ENCODE results near the gene SLC35F4.

DNA sequence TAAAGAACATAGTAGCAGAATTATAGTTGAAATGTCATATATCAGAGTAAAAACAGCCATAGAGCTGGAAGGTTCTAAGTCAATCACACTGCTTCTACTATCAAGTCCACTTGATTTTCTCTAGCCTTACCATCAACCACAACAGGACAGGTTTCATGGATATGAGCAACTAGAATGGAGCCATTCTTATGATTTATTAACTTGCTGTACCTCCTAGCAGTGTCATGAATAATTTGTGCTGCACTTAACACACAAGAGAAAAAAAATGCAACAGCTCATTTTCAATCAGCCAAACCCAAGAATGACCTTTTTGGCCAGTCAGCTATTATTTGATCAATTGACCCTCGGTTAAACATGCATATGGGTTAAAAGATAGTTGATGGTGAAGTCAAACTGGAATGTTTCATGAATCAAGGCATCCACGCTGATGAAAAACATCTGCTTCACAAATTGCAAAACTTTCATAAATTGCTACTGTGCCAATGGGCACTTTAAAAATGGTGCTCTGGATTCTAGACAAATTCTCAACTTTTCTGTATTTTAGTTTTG lies 316.8 kb downstream of the SLC35F4 start:
- TF ChIP-seq, protein P1, sequence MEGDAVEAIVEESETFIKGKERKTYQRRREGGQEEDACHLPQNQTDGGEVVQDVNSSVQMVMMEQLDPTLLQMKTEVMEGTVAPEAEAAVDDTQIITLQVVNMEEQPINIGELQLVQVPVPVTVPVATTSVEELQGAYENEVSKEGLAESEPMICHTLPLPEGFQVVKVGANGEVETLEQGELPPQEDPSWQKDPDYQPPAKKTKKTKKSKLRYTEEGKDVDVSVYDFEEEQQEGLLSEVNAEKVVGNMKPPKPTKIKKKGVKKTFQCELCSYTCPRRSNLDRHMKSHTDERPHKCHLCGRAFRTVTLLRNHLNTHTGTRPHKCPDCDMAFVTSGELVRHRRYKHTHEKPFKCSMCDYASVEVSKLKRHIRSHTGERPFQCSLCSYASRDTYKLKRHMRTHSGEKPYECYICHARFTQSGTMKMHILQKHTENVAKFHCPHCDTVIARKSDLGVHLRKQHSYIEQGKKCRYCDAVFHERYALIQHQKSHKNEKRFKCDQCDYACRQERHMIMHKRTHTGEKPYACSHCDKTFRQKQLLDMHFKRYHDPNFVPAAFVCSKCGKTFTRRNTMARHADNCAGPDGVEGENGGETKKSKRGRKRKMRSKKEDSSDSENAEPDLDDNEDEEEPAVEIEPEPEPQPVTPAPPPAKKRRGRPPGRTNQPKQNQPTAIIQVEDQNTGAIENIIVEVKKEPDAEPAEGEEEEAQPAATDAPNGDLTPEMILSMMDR (IDR thresholded peaks at IDR 0.05): no peak
- no peak for TF ChIP-seq POLR2A (IDR thresholded peaks at IDR 0.05)

Measured in vagina (tissue), 2 donors.